GM12875 (cell line): ENCODE measurements around the gene IQCB1.

ENCODE experiments used
- H3K4me3 ChIP-seq: one replicate; pipeline ENCODE4 v1.5.1; 2011; ENCODE audit warnings: low read depth, low read length, control low read depth
- TF ChIP-seq, protein P1 (sequence below): IDR thresholded peaks from 2 replicates; pipeline ENCODE4 v1.5.1; 2011; ENCODE audit warnings: low read depth, mild to moderate bottlenecking, control low read depth, inconsistent platforms, low read length, moderate library complexity, borderline replicate concordance; ENCODE audit not compliant: insufficient read depth

The IQCB1 gene

DNA sequence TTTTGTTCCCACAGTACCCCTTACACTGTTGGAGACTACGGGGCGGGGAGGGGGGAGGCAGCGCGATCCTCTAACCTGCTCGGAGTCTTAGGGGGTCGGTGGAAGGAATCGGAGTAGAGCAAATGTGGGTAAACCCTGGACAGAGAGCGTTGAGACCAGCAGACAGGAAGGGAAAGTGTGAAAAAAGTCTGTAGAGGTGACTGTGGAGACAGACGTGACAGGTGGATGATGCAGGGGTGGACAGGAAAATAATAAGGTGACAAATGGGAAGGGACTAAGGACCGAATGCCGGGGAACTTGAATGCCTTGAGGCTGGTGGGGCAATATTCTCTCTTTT lies 573 bp upstream of the IQCB1 start:
- peak overlapping the region; percentile 73 for H3K4me3 ChIP-seq
- TF ChIP-seq, protein P1, sequence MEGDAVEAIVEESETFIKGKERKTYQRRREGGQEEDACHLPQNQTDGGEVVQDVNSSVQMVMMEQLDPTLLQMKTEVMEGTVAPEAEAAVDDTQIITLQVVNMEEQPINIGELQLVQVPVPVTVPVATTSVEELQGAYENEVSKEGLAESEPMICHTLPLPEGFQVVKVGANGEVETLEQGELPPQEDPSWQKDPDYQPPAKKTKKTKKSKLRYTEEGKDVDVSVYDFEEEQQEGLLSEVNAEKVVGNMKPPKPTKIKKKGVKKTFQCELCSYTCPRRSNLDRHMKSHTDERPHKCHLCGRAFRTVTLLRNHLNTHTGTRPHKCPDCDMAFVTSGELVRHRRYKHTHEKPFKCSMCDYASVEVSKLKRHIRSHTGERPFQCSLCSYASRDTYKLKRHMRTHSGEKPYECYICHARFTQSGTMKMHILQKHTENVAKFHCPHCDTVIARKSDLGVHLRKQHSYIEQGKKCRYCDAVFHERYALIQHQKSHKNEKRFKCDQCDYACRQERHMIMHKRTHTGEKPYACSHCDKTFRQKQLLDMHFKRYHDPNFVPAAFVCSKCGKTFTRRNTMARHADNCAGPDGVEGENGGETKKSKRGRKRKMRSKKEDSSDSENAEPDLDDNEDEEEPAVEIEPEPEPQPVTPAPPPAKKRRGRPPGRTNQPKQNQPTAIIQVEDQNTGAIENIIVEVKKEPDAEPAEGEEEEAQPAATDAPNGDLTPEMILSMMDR = no peak

DNA sequence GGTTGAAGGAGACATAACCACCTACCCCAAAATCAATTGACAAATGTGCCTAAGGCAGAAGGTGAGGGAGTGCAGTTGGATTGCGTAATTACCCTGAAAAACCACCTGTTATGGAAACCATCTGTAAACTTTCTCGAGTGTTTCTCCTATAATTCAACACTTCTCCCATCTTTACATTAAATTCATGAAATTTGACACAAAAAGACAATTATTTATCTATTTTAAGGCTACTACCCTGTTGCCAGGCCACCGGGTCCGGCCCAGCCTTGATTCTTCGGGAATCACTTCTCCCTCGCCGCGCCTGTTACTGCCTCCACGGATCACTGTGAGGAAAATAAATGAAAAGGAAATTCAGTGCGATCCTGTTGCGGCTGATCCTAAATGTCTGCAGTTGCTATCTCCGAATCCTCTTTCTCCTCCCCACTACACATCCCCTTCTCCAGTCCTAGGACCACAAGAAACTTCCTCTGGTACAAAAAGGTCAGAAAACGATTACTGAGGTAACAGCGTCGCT lies 646 bp downstream of the IQCB1 start:
- H3K4me3 ChIP-seq = peak overlapping the region; percentile 62
- TF ChIP-seq, protein P1 = no peak

DNA sequence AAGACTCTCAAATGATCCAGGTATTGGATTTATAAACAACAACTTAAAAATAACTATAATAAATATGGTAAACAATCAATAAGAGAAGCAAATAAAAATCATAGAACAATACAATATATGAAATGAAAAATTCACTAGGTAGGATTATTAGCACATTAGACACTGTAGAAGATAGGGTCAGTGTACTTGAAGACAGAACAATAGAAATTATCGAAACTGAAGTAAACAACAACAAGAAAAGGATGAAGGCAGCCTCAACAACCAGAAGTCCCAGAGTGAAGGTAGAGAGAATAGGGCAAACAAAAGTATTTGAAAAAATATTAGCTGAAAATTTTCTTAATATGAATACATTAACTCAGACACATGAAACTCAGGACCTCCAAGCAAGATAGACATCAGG lies 11.9 kb downstream of the IQCB1 start:
- no peak overlapping the region for H3K4me3 ChIP-seq
- TF ChIP-seq, protein P1 = no peak

GRCh38 chr3:121821421-121822199 lies 13.2 kb downstream of the IQCB1 start:
- TF ChIP-seq, protein P1 = no peak
- H3K4me3 ChIP-seq = no peak overlapping the region

DNA sequence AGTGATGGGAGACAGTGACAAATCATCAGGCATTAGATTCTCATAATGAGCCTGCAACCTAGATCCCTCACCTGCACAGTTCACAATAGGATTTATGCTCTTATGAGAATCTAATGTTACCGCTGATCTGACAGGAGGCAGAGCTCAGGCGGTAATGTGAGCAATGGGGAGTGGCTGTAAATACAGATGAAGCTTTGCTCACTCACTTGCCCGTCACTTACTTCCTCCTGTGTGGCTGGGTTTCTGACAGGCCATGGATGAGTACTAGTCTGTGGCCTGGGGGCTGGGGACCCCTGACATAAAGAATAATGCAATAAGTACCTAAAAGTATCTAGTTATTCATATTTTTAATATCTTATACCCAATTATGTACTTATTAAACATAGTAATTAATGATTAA lies 15.6 kb downstream of the IQCB1 start:
- TF ChIP-seq, protein P1 = no peak
- no peak overlapping the region for H3K4me3 ChIP-seq

- TF ChIP-seq, protein P1 = no peak
- H3K4me3 ChIP-seq = no peak overlapping the region
Measured at GRCh38 chr3:121818578-121818977, 16.3 kb downstream of the IQCB1 start.

GRCh38 chr3:121817753-121818152 lies 17.1 kb downstream of the IQCB1 start:
- H3K4me3 ChIP-seq = no peak overlapping the region
- TF ChIP-seq, protein P1 = no peak
